ENCODE results near the gene ZBTB39. TPM values are rescaled to one million over a fixed set of nuclear protein-coding genes. Genes with fewer than 3 reads are reported as not detected.

ZBTB39 gene
- total and polyA plus RNA-seq, 2 of the 8 experiments (the other 6 are each of a cell fraction or from before 2014, with no cell fraction given) = 19.3 to 25.0 TPM

- Histone ChIP-seq H2BK12ac (ENCODE audit: low read depth, low read length) (no peak overlapping the region), H3K56ac (replicated peaks; ENCODE audit: insufficient read length, low read depth, low read length) (no peak overlapping the region), H3K4me3 (ENCODE audit: extremely low read depth in 1 of 4, insufficient read depth in 2 of 4, low read depth in 3 of 4, low read length in 4 of 4) (no peak overlapping the region), H2BK15ac (ENCODE audit: low read length) (no peak overlapping the region), H2AK5ac (ENCODE audit: low read depth, low read length) (no peak overlapping the region), H4K8ac (ENCODE audit: extremely low read depth, insufficient read depth, low read length) (no peak overlapping the region; the same call in 1 of the 2 replicates), H2AFZ (ENCODE audit: low read length) (no peak overlapping the region), H3K4me2 (ENCODE audit: insufficient read depth in 1 of 2, low read depth in 2 of 2, low read length in 2 of 2) (no peak overlapping the region), H2BK5ac (ENCODE audit: low read depth, low read length) (no peak overlapping the region), H3K14ac (ENCODE audit: insufficient read length) (no peak overlapping the region), H3K36me3 (ENCODE audit: control insufficient read depth in 2 of 4, insufficient read depth in 4 of 4, low read length in 3 of 4) (no peaks in the 10 kb centered on the region), H2BK120ac (replicated peaks; ENCODE audit: low read depth, low read length) (no peak overlapping the region), H4K20me1 (replicated peaks in 1 of 2; ENCODE audit: control insufficient read depth in 1 of 2, insufficient read depth in 2 of 2, low read length in 2 of 2) (no peaks in the 10 kb centered on the region), H2BK20ac (ENCODE audit: low read length) (no peak overlapping the region), H3K79me2 (ENCODE audit: control insufficient read depth in 1 of 2, insufficient read depth in 2 of 2, low read length in 2 of 2) (no peaks in the 10 kb centered on the region), H4K91ac (replicated peaks; ENCODE audit: insufficient read length, low read length) (no peak overlapping the region), H3K79me1 (ENCODE audit: low read depth, low read length) (no peaks in the 10 kb centered on the region), H3K4me1 (replicated peaks in 1 of 4; ENCODE audit: control insufficient read depth in 3 of 4, insufficient read depth in 4 of 4, low read length in 3 of 4) (peaks cover 0 to 8% (median 3%) of the 10 kb centered on the region in 4 experiments; a peak in 5 of 7 replicates), H3K27ac (ENCODE audit: low read depth, low read length) (no peak overlapping the region), H3K23me2 (ENCODE audit: low read depth, low read length) (no peaks in the 10 kb centered on the region; the same call in 1 of the 2 replicates), H4K5ac (ENCODE audit: insufficient read length, low read depth, low read length) (no peak overlapping the region), H3K27me3 (replicated peaks in 1 of 4; ENCODE audit: control insufficient read depth in 3 of 4, extremely low read depth in 1 of 4, insufficient read depth in 3 of 4, low read length in 3 of 4) (peaks cover 0 to 3% (median 0%) of the 10 kb centered on the region in 4 experiments; a peak in 1 of 7 replicates), H3K18ac (ENCODE audit: extremely low read depth, low read length) (no peak overlapping the region), H3K9ac (replicated peaks in 1 of 4; ENCODE audit: extremely low read depth in 1 of 4, low read depth in 3 of 4, low read length in 3 of 4) (no peak overlapping the region), H3K9me3 (ENCODE audit: insufficient read depth in 2 of 2, low read depth in 1 of 2, low read length in 1 of 2) (no peaks in the 10 kb centered on the region), H3K4ac (replicated peaks; ENCODE audit: insufficient read length, low read depth, low read length) (no peak overlapping the region), H3K23ac (ENCODE audit: insufficient read length) (no peak overlapping the region)
- WGBS, 2 experiments (ENCODE audit: extremely low coverage in 1 of 2, insufficient coverage in 1 of 2, insufficient read length in 1 of 2, insufficient replicate concordance in 2 of 2, low coverage in 1 of 2, low lambda C conversion rate in 2 of 2, missing lambda C conversion rate in 1 of 2) = 95% methylated on average over 7 of the region's 7 CpGs; no CpG with 5 or more reads in 1 of the 2 experiments
- FAIRE-seq (no peak), DNase-seq (ENCODE audit: low read depth in 1 of 2, low spot score in 2 of 2) (no peak)
- ChIA-PET CTCF (ENCODE audit: partially characterized antibody) (interaction anchor here (0.6 to 5.0 kb wide), 10 partner anchors 8 to 694 kb away, joined by 3 to 25 read pairs (median 4); no protein-coding TSS in a partner anchor), POLR2A (ENCODE audit: partially characterized antibody) (interaction anchor here (1.3 to 1.4 kb wide), 2 partner anchors 10 to 36 kb away, joined by 3 read pairs; no protein-coding TSS in a partner anchor)
- TF ChIP-seq CTBP2 (IDR thresholded peaks at IDR 0.05; ENCODE audit: borderline replicate concordance, insufficient read depth, insufficient read length, low read length) (no peak), SIX5 (IDR thresholded peaks at IDR 0.05; ENCODE audit: low read depth, low read length) (no peak), SP1 (IDR thresholded peaks at IDR 0.05; ENCODE audit: low read depth, low read length) (no peak), HDAC6 (IDR thresholded peaks at IDR 0.05; ENCODE audit: low read depth, low read length) (no peak), SRF (IDR thresholded peaks at IDR 0.05; ENCODE audit: low read depth, low read length) (no peak), TCF12 (IDR thresholded peaks at IDR 0.05; ENCODE audit: low read depth, low read length) (no peak), GABPA (IDR thresholded peaks at IDR 0.05; ENCODE audit: borderline replicate concordance, insufficient read depth, low read length) (no peak), TEAD4 (IDR thresholded peaks at IDR 0.05; ENCODE audit: low read depth, low read length) (no peak), CEBPB (IDR thresholded peaks at IDR 0.05; ENCODE audit: low read depth, low read length) (no peak), RFX5 (IDR thresholded peaks at IDR 0.05; ENCODE audit: borderline replicate concordance, low read depth, low read length) (no peak), ZNF274 (IDR thresholded peaks at IDR 0.05; ENCODE audit: borderline replicate concordance, extremely low read depth, low read length) (no peak), EGR1 (IDR thresholded peaks at IDR 0.05; ENCODE audit: borderline replicate concordance, low read depth, low read length) (no peak), BACH1 (IDR thresholded peaks at IDR 0.05; ENCODE audit: low read length) (no peak), SAP30 (IDR thresholded peaks at IDR 0.05; ENCODE audit: insufficient read depth, insufficient replicate concordance, low read length) (no peak)
Measured at GRCh38 chr12:57029457-57029856, 23.1 kb upstream of the ZBTB39 start.

Measured in H1 (cell line).